Neuronal stem cell (in vitro differentiated cells): ENCODE data around the gene RAB35. TPM values are rescaled to one million over a fixed set of nuclear protein-coding genes. Genes with fewer than 3 reads are reported as not detected.

ENCODE experiments used
- DNase-seq: peaks from one replicate; pipeline ENCODE4 v3.0.0-alpha.2; 2013; ENCODE audit warnings: low spot score
- H2AFZ ChIP-seq: one replicate; pipeline ENCODE4 v1.6.1; 2013; ENCODE audit warnings: mild to moderate bottlenecking, low read length, inconsistent platforms
- H2AK5ac ChIP-seq: 2 replicates; pipeline ENCODE4 v1.6.1; 2013; ENCODE audit warnings: low read depth, mild to moderate bottlenecking, inconsistent platforms, low read length, moderate library complexity, mixed read lengths
- H2BK120ac ChIP-seq: 2 replicates; pipeline ENCODE4 v1.6.1; 2013; ENCODE audit warnings: low read depth, mild to moderate bottlenecking, inconsistent platforms, low read length, moderate library complexity, mixed read lengths
- H2BK12ac ChIP-seq: one replicate; pipeline ENCODE4 v1.6.1; 2013; ENCODE audit warnings: low read length, inconsistent platforms
- H2BK15ac ChIP-seq: 2 replicates; pipeline ENCODE4 v1.6.1; 2013; ENCODE audit warnings: mild to moderate bottlenecking, low read length, inconsistent platforms, mixed read lengths
- H2BK5ac ChIP-seq: one replicate; pipeline ENCODE4 v1.6.1; 2013; ENCODE audit warnings: inconsistent platforms, mild to moderate bottlenecking, low read length, moderate library complexity
- H3K14ac ChIP-seq: one replicate; pipeline ENCODE4 v1.6.1; 2013; ENCODE audit warnings: low read length, inconsistent platforms
- H3K18ac ChIP-seq: 2 replicates; pipeline ENCODE4 v1.6.1; 2013; ENCODE audit warnings: low read length, inconsistent platforms
- H3K23ac ChIP-seq: 2 replicates; pipeline ENCODE4 v1.6.1; 2013; ENCODE audit warnings: low read depth, mild to moderate bottlenecking, mixed read lengths, low read length, inconsistent platforms; ENCODE audit not compliant: poor library complexity
- H3K27ac ChIP-seq: replicated peaks from 3 replicates; pipeline ENCODE4 v1.5.1; 2013; ENCODE audit warnings: low read length, inconsistent platforms
- H3K27me3 ChIP-seq, 3 experiments: 2 replicates each; pipeline ENCODE4 v1.6.1; 2013; ENCODE audit warnings: low read length in 3 of 3, mild to moderate bottlenecking in 2 of 3, inconsistent platforms in 1 of 3, low read depth in 1 of 3, mixed read lengths in 1 of 3, moderate library complexity in 1 of 3; ENCODE audit not compliant: control insufficient read depth in 3 of 3, insufficient read depth in 3 of 3
- H3K36me3 ChIP-seq, 2 donors: replicated peaks in 1 of 2; 2 replicates each; pipeline ENCODE4 v1.6.1; 2013; ENCODE audit warnings: low read length in 2 of 2; ENCODE audit not compliant: control insufficient read depth in 2 of 2, insufficient read depth in 2 of 2
- H3K4ac ChIP-seq: 2 replicates; pipeline ENCODE4 v1.6.1; 2013; ENCODE audit warnings: inconsistent platforms, mild to moderate bottlenecking, low read length, moderate library complexity
- H3K4me1 ChIP-seq, 2 donors: 1 replicate in 1 of 2; 2 replicates in 1 of 2; pipeline ENCODE4 v1.6.1; 2013; ENCODE audit warnings: low read length in 2 of 2, low read depth in 1 of 2; ENCODE audit not compliant: control insufficient read depth in 2 of 2, insufficient read depth in 1 of 2
- H3K4me2 ChIP-seq: one replicate; pipeline ENCODE4 v1.6.1; 2013; ENCODE audit warnings: mild to moderate bottlenecking, low read length, inconsistent platforms; ENCODE audit not compliant: insufficient read depth, poor library complexity, severe bottlenecking
- H3K4me3 ChIP-seq, 2 donors: 2 replicates each; pipeline ENCODE4 v1.5.1; 2013; ENCODE audit warnings: low read length in 2 of 2, mild to moderate bottlenecking in 2 of 2, inconsistent platforms in 1 of 2, moderate library complexity in 1 of 2
- H3K79me1 ChIP-seq: one replicate; pipeline ENCODE4 v1.6.1; 2013; ENCODE audit warnings: low read depth, mild to moderate bottlenecking, inconsistent platforms, low read length, moderate library complexity
- H3K9ac ChIP-seq: one replicate; pipeline ENCODE4 v1.6.1; 2013; ENCODE audit warnings: mild to moderate bottlenecking, low read depth, low read length, inconsistent platforms; ENCODE audit not compliant: poor library complexity
- H3K9me3 ChIP-seq, 2 donors: replicated peaks in 1 of 2; 2 replicates each; pipeline versions ENCODE3 to v1.6.1; 2013; ENCODE audit warnings: low read length in 2 of 2, mild to moderate bottlenecking in 2 of 2, inconsistent platforms in 1 of 2, low read depth in 1 of 2, mixed read lengths in 1 of 2, moderate library complexity in 1 of 2; ENCODE audit not compliant: control insufficient read depth in 2 of 2, insufficient read depth in 1 of 2
- H4K8ac ChIP-seq: one replicate; pipeline ENCODE4 v1.6.1; 2013; ENCODE audit warnings: low read depth, mild to moderate bottlenecking, inconsistent platforms, low read length, moderate library complexity
- H4K91ac ChIP-seq: one replicate; pipeline ENCODE4 v1.6.1; 2013; ENCODE audit warnings: low read length, low read depth, mild to moderate bottlenecking, inconsistent platforms; ENCODE audit not compliant: poor library complexity
- WGBS, 2 donors: extraction: QIAGEN DNeasy Blood & Tissue Kit; methylation state at CpG; one replicate each; pipeline ENCODE4 v1.1.7; 2013; ENCODE audit warnings: missing lambda C conversion rate in 2 of 2, mixed read lengths in 1 of 2; ENCODE audit not compliant: insufficient read length in 2 of 2, insufficient replicate concordance in 1 of 2; ENCODE audit errors: extremely low coverage in 2 of 2; 5-methylcytosine and 5-hydroxymethylcytosine counted together
- polyA plus RNA-seq, 2 experiments: library from polyadenylated mRNA; stranded (reverse); fragments of 200-250 nt; gene quantifications; one replicate each; pipeline ENCODE4 v1.2.3, GENCODE V29; 2013

The RAB35 gene
- 26.6 TPM for polyA plus RNA-seq (2013, experiment 1 of 2)
- 25.6 TPM for polyA plus RNA-seq (2013, experiment 2 of 2)

- DNase-seq: no peak
Measured at GRCh38 chr12:120116441-120116791, at the start of gene RAB35. RAB35 (minus strand) TSS chr12:120116753; CDS start chr12:120116650, 103 bp downstream.

GRCh38 chr12:120164293-120164692 is 47.7 kb upstream of the RAB35 start:
- no peaks in the 10 kb centered on the region for H3K79me1 ChIP-seq
- no peak overlapping the region for H4K8ac ChIP-seq
- H3K4me3 ChIP-seq: no peak overlapping the region
- H3K14ac ChIP-seq: no peak overlapping the region
- no peak overlapping the region for H2AFZ ChIP-seq
- no peaks in the 10 kb centered on the region for H3K27me3 ChIP-seq
- no peak overlapping the region for H3K9ac ChIP-seq
- H4K91ac ChIP-seq: no peak overlapping the region
- H2AK5ac ChIP-seq: no peak overlapping the region
- no peak overlapping the region for H3K27ac ChIP-seq
- peaks cover 63 to 88% of the 10 kb centered on the region in 2 donors for H3K36me3 ChIP-seq
- H3K4ac ChIP-seq: no peak overlapping the region
- H3K4me2 ChIP-seq: no peak overlapping the region
- DNase-seq: no peak
- H3K4me1 ChIP-seq: no peaks in the 10 kb centered on the region
- no peak overlapping the region for H2BK120ac ChIP-seq
- H3K23ac ChIP-seq: no peak overlapping the region
- WGBS, 2 donors: no CpG with 5 or more reads among the region's 11 CpGs
- no peak overlapping the region for H3K18ac ChIP-seq
- no peak overlapping the region for H2BK5ac ChIP-seq
- no peaks in the 10 kb centered on the region for H3K9me3 ChIP-seq
- H2BK15ac ChIP-seq: no peak overlapping the region
- peak overlapping the region; percentile 35 for H2BK12ac ChIP-seq

More at GRCh38 chr12:120116441-120116791, at the start of gene RAB35:
- Histone ChIP-seq H2AFZ (peak within 1 kb of the TSS; percentile 100), H3K27me3 (no peaks in the 10 kb centered on the region), H3K9me3 (no peaks in the 10 kb centered on the region), H3K4me1 (peaks cover 6 to 8% of the 10 kb centered on the region in 2 donors), H3K27ac (peak within 1 kb of the TSS; percentile 94), H2BK15ac (peak within 1 kb of the TSS; percentile 11), H3K4ac (no peak within 1 kb of the TSS), H3K18ac (peak within 1 kb of the TSS; percentile 97), H3K14ac (peak within 1 kb of the TSS; percentile 95), H3K79me1 (peaks cover 6% of the 10 kb centered on the region), H2BK5ac (peak within 1 kb of the TSS; percentile 78), H4K91ac (no peak within 1 kb of the TSS), H3K23ac (peak within 1 kb of the TSS; percentile 80), H2AK5ac (peak within 1 kb of the TSS; percentile 10), H4K8ac (peak within 1 kb of the TSS; percentile 83), H3K4me3 (peak within 1 kb of the TSS; percentile 95 to 96), H2BK12ac (no peak within 1 kb of the TSS), H3K9ac (peak within 1 kb of the TSS; percentile 89), H3K4me2 (peak within 1 kb of the TSS; percentile 72), H2BK120ac (no peak within 1 kb of the TSS), H3K36me3 (peaks cover 2 to 29% of the 10 kb centered on the region in 2 donors)
- no CpG with 5 or more reads among the region's 50 CpGs for WGBS, 2 donors

GRCh38 chr12:120162763-120163162 is 46.2 kb upstream of the RAB35 start:
- WGBS, 2 donors: no CpG with 5 or more reads among the region's 8 CpGs
- Histone ChIP-seq H2BK12ac (no peak overlapping the region), H3K36me3 (peaks cover 64 to 86% of the 10 kb centered on the region in 2 donors), H3K4me3 (no peak overlapping the region), H3K23ac (peak overlapping the region; percentile 9), H3K27me3 (no peaks in the 10 kb centered on the region), H3K79me1 (no peaks in the 10 kb centered on the region), H3K9ac (peak overlapping the region; percentile 10), H3K27ac (no peak overlapping the region), H4K8ac (no peak overlapping the region), H4K91ac (no peak overlapping the region), H3K14ac (no peak overlapping the region), H3K4me1 (no peaks in the 10 kb centered on the region), H2BK120ac (no peak overlapping the region), H3K18ac (no peak overlapping the region), H2AFZ (no peak overlapping the region), H3K4ac (no peak overlapping the region), H3K4me2 (no peak overlapping the region), H2AK5ac (no peak overlapping the region), H2BK15ac (no peak overlapping the region), H2BK5ac (no peak overlapping the region), H3K9me3 (no peaks in the 10 kb centered on the region)
- DNase-seq: no peak

GRCh38 chr12:120161852-120162251 is 45.3 kb upstream of the RAB35 start:
- H3K9ac ChIP-seq: no peak overlapping the region
- H2BK12ac ChIP-seq: no peak overlapping the region
- H2AFZ ChIP-seq: no peak overlapping the region
- H3K9me3 ChIP-seq: no peaks in the 10 kb centered on the region
- H4K91ac ChIP-seq: no peak overlapping the region
- no peak overlapping the region for H4K8ac ChIP-seq
- no peak overlapping the region for H2BK15ac ChIP-seq
- H3K4me1 ChIP-seq: no peaks in the 10 kb centered on the region
- peak overlapping the region; percentile 76 for H3K23ac ChIP-seq
- H2BK120ac ChIP-seq: no peak overlapping the region
- DNase-seq: no peak
- no peak overlapping the region for H2BK5ac ChIP-seq
- no peak overlapping the region for H3K4ac ChIP-seq
- no peak overlapping the region for H2AK5ac ChIP-seq
- no peak overlapping the region for H3K4me3 ChIP-seq
- no peak overlapping the region for H3K4me2 ChIP-seq
- peaks cover 68 to 87% of the 10 kb centered on the region in 2 donors for H3K36me3 ChIP-seq
- no peak overlapping the region for H3K27ac ChIP-seq
- no peak overlapping the region for H3K14ac ChIP-seq
- no CpG with 5 or more reads among the region's 11 CpGs for WGBS, 2 donors
- no peaks in the 10 kb centered on the region for H3K79me1 ChIP-seq
- H3K18ac ChIP-seq: no peak overlapping the region
- H3K27me3 ChIP-seq: no peaks in the 10 kb centered on the region
